Trophoblast cell (in vitro differentiated cells and primary cell): ENCODE data around the gene TMEM191C.
"Not testable (repeated sequence)": the region's sequence is repeated elsewhere in the genome, so short reads cannot be mapped to it uniquely, and the experiment has no call there.

Source experiments
- DNase-seq, 2 donors: peaks; one replicate each; pipeline ENCODE4 v3.0.0-alpha.2; 2016
- H2AFZ ChIP-seq: 2 replicates; pipeline ENCODE4 v1.6.1; 2013; ENCODE audit warnings: low read length, moderate library complexity, mild to moderate bottlenecking; ENCODE audit not compliant: insufficient read depth, poor library complexity
- H2AK5ac ChIP-seq: 2 replicates; pipeline ENCODE4 v1.6.1; 2013; ENCODE audit warnings: mild to moderate bottlenecking, low read length
- H2BK120ac ChIP-seq: 2 replicates; pipeline ENCODE4 v1.6.1; 2013; ENCODE audit warnings: low read length, mild to moderate bottlenecking, moderate library complexity; ENCODE audit not compliant: insufficient read depth, poor library complexity
- H2BK12ac ChIP-seq: 2 replicates; pipeline ENCODE4 v1.6.1; 2013; ENCODE audit warnings: mild to moderate bottlenecking, low read length, moderate library complexity
- H2BK5ac ChIP-seq: 2 replicates; pipeline ENCODE4 v1.6.1; 2013; ENCODE audit warnings: low read length, low read depth, moderate library complexity, mild to moderate bottlenecking; ENCODE audit not compliant: poor library complexity
- H3K14ac ChIP-seq: 2 replicates; pipeline ENCODE4 v1.6.1; 2013; ENCODE audit warnings: mild to moderate bottlenecking, low read length
- H3K18ac ChIP-seq: 2 replicates; pipeline ENCODE4 v1.6.1; 2013; ENCODE audit warnings: mild to moderate bottlenecking, low read length
- H3K23ac ChIP-seq: 2 replicates; pipeline ENCODE4 v1.6.1; 2013; ENCODE audit warnings: low read length
- H3K27ac ChIP-seq: 2 replicates; pipeline ENCODE4 v1.5.1; 2013; ENCODE audit warnings: low read depth, mild to moderate bottlenecking, inconsistent platforms, low read length, moderate library complexity
- H3K27me3 ChIP-seq: 2 replicates; pipeline ENCODE4 v1.6.1; 2013; ENCODE audit warnings: inconsistent platforms, mild to moderate bottlenecking, low read length, moderate library complexity; ENCODE audit not compliant: insufficient read depth
- H3K36me3 ChIP-seq, 2 experiments: 1 replicate in 1 of 2; 2 replicates in 1 of 2; pipeline ENCODE4 v1.6.1; 2013; ENCODE audit warnings: low read length in 2 of 2, mild to moderate bottlenecking in 2 of 2, moderate library complexity in 1 of 2; ENCODE audit not compliant: insufficient read depth in 2 of 2, control insufficient read depth in 1 of 2
- H3K4ac ChIP-seq: 2 replicates; pipeline ENCODE4 v1.6.1; 2013; ENCODE audit warnings: low read depth, mild to moderate bottlenecking, low read length, moderate library complexity
- H3K4me1 ChIP-seq, 2 experiments: 1 replicate in 1 of 2; 2 replicates in 1 of 2; pipeline ENCODE4 v1.6.1; 2013; ENCODE audit warnings: low read length in 2 of 2, mild to moderate bottlenecking in 2 of 2, moderate library complexity in 1 of 2; ENCODE audit not compliant: insufficient read depth in 2 of 2, control insufficient read depth in 1 of 2
- H3K4me2 ChIP-seq: 2 replicates; pipeline ENCODE4 v1.6.1; 2013; ENCODE audit warnings: inconsistent platforms, mild to moderate bottlenecking, low read length, moderate library complexity
- H3K4me3 ChIP-seq: 2 replicates; pipeline ENCODE4 v1.5.1; 2013; ENCODE audit warnings: mild to moderate bottlenecking, low read depth, low read length, inconsistent platforms
- H3K79me1 ChIP-seq: one replicate; pipeline ENCODE4 v1.6.1; 2013; ENCODE audit warnings: low read length
- H3K79me2 ChIP-seq: 2 replicates; pipeline ENCODE4 v1.6.1; 2013; ENCODE audit warnings: low read length, mild to moderate bottlenecking; ENCODE audit not compliant: control insufficient read depth, insufficient read depth, poor library complexity
- H3K9ac ChIP-seq: 2 replicates; pipeline ENCODE4 v1.6.1; 2013; ENCODE audit warnings: mild to moderate bottlenecking, low read length
- H3K9me3 ChIP-seq: 2 replicates; pipeline ENCODE4 v1.6.1; 2013; ENCODE audit warnings: low read depth, mild to moderate bottlenecking, control low read depth, inconsistent platforms, low read length; ENCODE audit not compliant: insufficient read depth
- H4K12ac ChIP-seq: 2 replicates; pipeline ENCODE4 v1.6.1; 2013; ENCODE audit warnings: low read depth, mild to moderate bottlenecking, low read length, moderate library complexity
- H4K8ac ChIP-seq: 2 replicates; pipeline ENCODE4 v1.6.1; 2013; ENCODE audit warnings: low read depth, mild to moderate bottlenecking, low read length, moderate library complexity
- H4K91ac ChIP-seq: one replicate; pipeline ENCODE4 v1.6.1; 2013; ENCODE audit warnings: low read depth, mild to moderate bottlenecking, low read length, moderate library complexity
- WGBS: extraction: QIAGEN DNeasy Blood & Tissue Kit; methylation state at CpG from one replicate; pipeline ENCODE4 v1.1.7; 2013; ENCODE audit warnings: missing lambda C conversion rate; ENCODE audit not compliant: insufficient read length, insufficient coverage; ENCODE audit errors: extremely low coverage; 5-methylcytosine and 5-hydroxymethylcytosine counted together

TMEM191C gene

DNA sequence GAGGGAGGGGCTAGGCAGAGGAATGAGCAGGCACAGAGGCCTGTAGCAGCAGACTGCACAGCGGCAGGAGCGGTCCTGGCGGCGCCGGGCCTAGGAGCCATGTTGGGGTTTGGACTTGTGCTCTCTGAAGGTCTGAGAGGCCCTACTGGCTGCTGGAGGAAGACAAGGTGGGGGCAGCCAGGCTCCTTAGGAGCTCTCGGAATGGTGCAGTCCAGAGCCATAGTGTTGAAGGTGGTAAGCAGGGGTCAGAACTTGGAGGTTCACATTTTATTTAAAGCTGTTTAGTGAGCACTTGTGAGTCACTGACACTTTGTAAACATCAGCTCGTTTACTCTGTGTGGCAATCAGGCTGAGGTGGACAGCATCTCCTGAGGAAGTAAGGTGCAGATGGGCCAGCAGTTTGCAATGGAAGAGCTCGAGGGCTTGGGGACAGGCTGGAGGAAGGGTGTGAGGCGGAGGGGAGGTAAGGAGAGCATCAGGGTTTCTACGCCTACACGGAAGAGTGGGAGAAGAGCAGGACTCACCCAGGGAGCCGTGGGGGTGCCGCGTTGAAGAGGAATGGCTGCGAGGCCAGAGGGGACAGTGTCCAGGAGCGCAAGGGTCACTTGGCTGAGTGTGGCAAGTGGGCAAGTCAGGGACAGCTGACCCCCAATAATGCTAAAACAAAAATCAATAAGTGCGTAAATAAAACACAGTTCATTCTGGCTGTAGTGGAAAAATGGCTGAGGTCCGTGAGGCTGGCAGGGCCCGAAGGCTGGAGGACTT lies 10.0 kb upstream of the TMEM191C start:
- Histone ChIP-seq H3K4ac (no peak overlapping the region), H2BK12ac (no peak overlapping the region), H3K9me3 (no peaks in the 10 kb centered on the region), H2BK120ac (no peak overlapping the region), H3K4me3 (peak overlapping the region; percentile 28), H4K12ac (no peak overlapping the region), H3K4me2 (no peak overlapping the region), H3K79me2 (no peaks in the 10 kb centered on the region), H3K23ac (no peak overlapping the region), H2BK5ac (no peak overlapping the region), H3K79me1 (no peaks in the 10 kb centered on the region), H2AFZ (no peak overlapping the region), H4K91ac (no peak overlapping the region), H3K27ac (no peak overlapping the region), H3K14ac (no peak overlapping the region), H4K8ac (no peak overlapping the region), H2AK5ac (no peak overlapping the region), H3K36me3 (peaks cover 9 to 12% of the 10 kb centered on the region in 2 experiments), H3K4me1 (no peaks in the 10 kb centered on the region), H3K27me3 (no peaks in the 10 kb centered on the region), H3K9ac (no peak overlapping the region), H3K18ac (no peak overlapping the region)
- WGBS: no CpG with 5 or more reads among the region's 19 CpGs
- DNase-seq: no peak

GRCh38 chr22:21462672-21463071 lies 4.5 kb upstream of the TMEM191C start:
- not testable (repeated sequence) for H3K23ac ChIP-seq

GRCh38 chr22:21468194-21469096 lies 1.3 kb downstream of the TMEM191C start:
- not testable (repeated sequence) for H3K79me1 ChIP-seq, H2BK12ac ChIP-seq, H3K79me2 ChIP-seq, H3K18ac ChIP-seq, H2BK5ac ChIP-seq, H4K8ac ChIP-seq, H3K14ac ChIP-seq, H3K27ac ChIP-seq, H4K91ac ChIP-seq, H2AFZ ChIP-seq, H3K23ac ChIP-seq, H3K4me1 ChIP-seq, H2BK120ac ChIP-seq, H3K27me3 ChIP-seq, H3K4ac ChIP-seq, H3K9me3 ChIP-seq, H4K12ac ChIP-seq, H3K4me3 ChIP-seq, H3K9ac ChIP-seq, H2AK5ac ChIP-seq, H3K36me3 ChIP-seq
- peak overlapping the region; percentile 48 for H3K4me2 ChIP-seq
- DNase-seq: peak; percentile 80 to 84
- WGBS: no CpG with 5 or more reads among the region's 60 CpGs

More at GRCh38 chr22:21462672-21463071, 4.5 kb upstream of the TMEM191C start:
- not testable (repeated sequence) for H2BK5ac ChIP-seq, H4K12ac ChIP-seq, H3K9ac ChIP-seq, H4K8ac ChIP-seq, H3K27me3 ChIP-seq, H2AK5ac ChIP-seq, H3K79me2 ChIP-seq, H2BK12ac ChIP-seq, H3K4me3 ChIP-seq, H4K91ac ChIP-seq, H2AFZ ChIP-seq, H2BK120ac ChIP-seq, H3K4me2 ChIP-seq, H3K14ac ChIP-seq, DNase-seq, H3K4me1 ChIP-seq, H3K4ac ChIP-seq, H3K9me3 ChIP-seq, H3K27ac ChIP-seq, H3K36me3 ChIP-seq, H3K79me1 ChIP-seq, H3K18ac ChIP-seq
- no CpG with 5 or more reads among the region's 4 CpGs for WGBS

DNA sequence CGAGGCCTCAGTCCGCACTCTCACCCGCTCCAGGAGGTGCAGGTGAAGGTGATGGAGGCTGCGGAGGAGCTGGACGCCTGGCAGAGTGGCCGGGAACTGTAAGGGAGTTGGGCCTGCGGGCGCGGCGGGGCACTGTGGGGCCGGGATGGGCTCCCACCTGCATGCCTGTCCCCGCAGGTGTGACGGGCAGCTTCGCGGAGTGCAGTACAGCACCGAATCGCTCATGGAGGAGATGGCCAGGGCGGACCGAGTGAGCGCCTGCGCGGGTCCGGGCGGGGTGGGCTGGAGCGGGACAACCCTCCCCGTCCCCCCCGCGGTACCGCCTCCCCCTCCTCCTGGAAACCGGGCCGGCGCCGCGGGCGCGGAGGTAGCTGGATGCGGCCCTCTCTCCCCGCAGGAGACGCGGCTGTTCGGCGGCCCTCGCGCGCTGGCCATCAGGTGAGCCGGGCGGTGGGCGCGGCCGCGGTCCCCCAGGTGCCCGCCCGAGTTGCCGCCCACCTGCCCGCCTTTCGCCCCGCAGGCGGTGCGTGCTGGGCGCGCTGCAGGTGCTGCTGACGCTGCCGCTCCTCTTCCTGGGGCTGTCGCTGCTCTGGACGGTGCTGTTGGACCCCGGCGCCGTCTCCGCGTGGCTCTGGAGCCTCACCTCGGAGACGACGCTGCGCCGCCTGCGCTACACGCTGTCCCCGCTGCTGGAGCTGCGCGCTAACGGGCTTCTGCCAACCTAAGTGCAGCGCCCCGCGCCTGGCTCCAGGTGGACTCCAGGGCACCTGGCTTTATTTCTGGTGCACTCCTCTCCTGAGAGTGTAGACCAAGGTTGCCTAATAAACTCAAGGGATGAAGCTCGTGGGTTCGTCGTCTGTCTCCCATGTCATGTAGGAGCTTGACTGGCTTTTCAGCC lies 2.2 kb downstream of the TMEM191C start:
- no CpG with 5 or more reads among the region's 87 CpGs for WGBS
- H3K9me3 ChIP-seq, H3K79me1 ChIP-seq, H2AK5ac ChIP-seq, H2BK5ac ChIP-seq, H4K8ac ChIP-seq, H3K4ac ChIP-seq, H4K12ac ChIP-seq, H3K27me3 ChIP-seq, H4K91ac ChIP-seq, H3K27ac ChIP-seq, H3K18ac ChIP-seq, H2BK12ac ChIP-seq, H3K4me2 ChIP-seq, H3K36me3 ChIP-seq, H3K4me1 ChIP-seq, H3K9ac ChIP-seq, H2AFZ ChIP-seq, H3K79me2 ChIP-seq, H3K14ac ChIP-seq, H3K23ac ChIP-seq, H2BK120ac ChIP-seq, H3K4me3 ChIP-seq: not testable (repeated sequence)
- peak in 1 of 2 donors; percentile 11 for DNase-seq
